ENCODE data around the gene SPATA32.

- TF ChIP-seq CTCF (IDR thresholded peaks at IDR 0.05): no peak
- no peak for TF ChIP-seq POLR2A (IDR thresholded peaks at IDR 0.05)
These were observed 31.0 kb upstream of the SPATA32 start for GRCh38 chr17:45292696-45293412.
